Fibroblast of lung (primary cell): Measurements from ENCODE around the gene PCDH9. TPM values are rescaled to one million over a fixed set of nuclear protein-coding genes. Genes with fewer than 3 reads are reported as not detected.

ENCODE experiments used
- DNase-seq, 2 donors: peaks; one replicate each; pipeline versions ENCODE4 v3.0.0 to v3.0.0-alpha.2; 2010; ENCODE audit warnings: low read depth in 2 of 2
- H2AFZ ChIP-seq: 2 replicates; pipeline ENCODE4 v1.5.1; 2012; ENCODE audit warnings: low read length, control low read depth, inconsistent platforms
- H3K27ac ChIP-seq: 2 replicates; pipeline ENCODE4 v1.5.1; 2011; ENCODE audit warnings: low read length, control low read depth; ENCODE audit not compliant: insufficient read depth
- H3K27me3 ChIP-seq: 2 replicates; pipeline ENCODE4 v1.5.1; 2011; ENCODE audit warnings: mild to moderate bottlenecking, low read length; ENCODE audit not compliant: control insufficient read depth, insufficient read depth
- H3K36me3 ChIP-seq: 2 replicates; pipeline ENCODE4 v1.5.1; 2011; ENCODE audit warnings: low read length; ENCODE audit not compliant: control insufficient read depth, insufficient read depth
- H3K4me1 ChIP-seq: 2 replicates; pipeline ENCODE4 v1.5.1; 2011; ENCODE audit warnings: low read length; ENCODE audit not compliant: control insufficient read depth, insufficient read depth; ENCODE audit errors: extremely low read depth
- H3K4me2 ChIP-seq: 2 replicates; pipeline ENCODE4 v1.5.1; 2011; ENCODE audit warnings: low read length, control low read depth; ENCODE audit not compliant: insufficient read depth; ENCODE audit errors: extremely low read depth
- H3K4me3 ChIP-seq, 4 experiments: fragments of 200-600 bp in 1 of 4; sonication (generic) in 1 of 4; replicated peaks in 1 of 4; 2 replicates each; pipeline ENCODE4 v1.5.1; 2011 to 2016; ENCODE audit warnings: low read length in 4 of 4, low read depth in 3 of 4, mild to moderate bottlenecking in 3 of 4, control low read depth in 2 of 4, inconsistent platforms in 1 of 4, mixed read lengths in 1 of 4; ENCODE audit not compliant: insufficient read depth in 1 of 4; ENCODE audit errors: control extremely low read depth in 1 of 4
- H3K79me2 ChIP-seq: 2 replicates; pipeline ENCODE4 v1.5.1; 2012; ENCODE audit warnings: mild to moderate bottlenecking, low read length, inconsistent platforms; ENCODE audit not compliant: control insufficient read depth, insufficient read depth
- H3K9ac ChIP-seq: 2 replicates; pipeline ENCODE4 v1.5.1; 2011; ENCODE audit warnings: mild to moderate bottlenecking, low read length, control low read depth; ENCODE audit not compliant: insufficient read depth
- H3K9me3 ChIP-seq: 2 replicates; pipeline ENCODE4 v1.5.1; 2012; ENCODE audit warnings: low read depth, low read length; ENCODE audit not compliant: control insufficient read depth, insufficient read depth
- H4K20me1 ChIP-seq: 2 replicates; pipeline ENCODE4 v1.5.1; 2011; ENCODE audit warnings: low read length; ENCODE audit not compliant: control insufficient read depth, insufficient read depth; ENCODE audit errors: extremely low read depth
- CTCF ChIP-seq, 2 donors: IDR thresholded peaks in 1 of 2; conservative IDR thresholded peaks in 1 of 2; 1 replicate in 1 of 2; 2 replicates in 1 of 2; pipeline ENCODE4 v1.5.1; 2011 to 2012; ENCODE audit warnings: low read length in 2 of 2, control low read depth in 1 of 2, inconsistent platforms in 1 of 2, low read depth in 1 of 2, mild to moderate bottlenecking in 1 of 2
- EZH2 ChIP-seq: IDR thresholded peaks from 2 replicates; pipeline ENCODE4 v1.5.1; 2012; ENCODE audit warnings: low read length, control low read depth, mild to moderate bottlenecking; ENCODE audit errors: missing control alignments
- polyA plus RNA-seq, 2 donors: library from polyadenylated mRNA; depleted of rRNA in 1 of 2; stranded (reverse) in 1 of 2; unstranded in 1 of 2; fragments of >200 nt; gene quantifications; 2 replicates each; pipeline ENCODE4 v1.2.1, GENCODE V29; 2011 to 2012; ENCODE audit warnings: missing spikeins in 1 of 2
- total RNA-seq: library from RNA; depleted of rRNA; stranded (reverse); fragments of >200 nt; gene quantifications from 2 replicates; pipeline ENCODE4 v1.2.1, GENCODE V29; 2014

PCDH9 gene
- total and polyA plus RNA-seq, 2 donors (not counting 1 experiment from before 2014, with no cell fraction given) = 0.50 to 0.67 TPM

- DNase-seq = no peak
- Histone ChIP-seq H3K4me1 (no peaks in the 10 kb centered on the region), H3K9me3 (no peaks in the 10 kb centered on the region), H3K27me3 (no peaks in the 10 kb centered on the region), H3K79me2 (no peaks in the 10 kb centered on the region), H3K4me3 (no peak overlapping the region), H3K4me2 (no peak overlapping the region), H2AFZ (no peak overlapping the region), H4K20me1 (no peaks in the 10 kb centered on the region), H3K27ac (no peak overlapping the region), H3K9ac (no peak overlapping the region), H3K36me3 (no peaks in the 10 kb centered on the region)
- TF ChIP-seq CTCF (conservative IDR thresholded peaks at IDR 0.05 in 1 of 2, IDR thresholded peaks at IDR 0.05 in 1 of 2; ENCODE audit: low read depth in 1 of 2, low read length in 2 of 2) = no peak
- no peak for TF ChIP-seq EZH2
These were observed 426.2 kb downstream of the PCDH9 start for GRCh38 chr13:66803808-66804456.

- Histone ChIP-seq H3K4me2 (no peak overlapping the region), H3K4me3 (no peak overlapping the region), H3K9me3 (no peaks in the 10 kb centered on the region), H3K27me3 (no peaks in the 10 kb centered on the region), H2AFZ (no peak overlapping the region), H3K9ac (no peak overlapping the region), H3K36me3 (no peaks in the 10 kb centered on the region), H3K4me1 (no peaks in the 10 kb centered on the region), H3K79me2 (no peaks in the 10 kb centered on the region), H3K27ac (no peak overlapping the region), H4K20me1 (no peaks in the 10 kb centered on the region)
- DNase-seq = no peak
- TF ChIP-seq EZH2 (no peak), CTCF (conservative IDR thresholded peaks at IDR 0.05 in 1 of 2, IDR thresholded peaks at IDR 0.05 in 1 of 2; ENCODE audit: low read depth in 1 of 2, low read length in 2 of 2) (no peak)
These were observed 426.9 kb downstream of the PCDH9 start for GRCh38 chr13:66803013-66803807.

- Histone ChIP-seq H4K20me1 (no peaks in the 10 kb centered on the region), H3K9me3 (no peaks in the 10 kb centered on the region), H3K27ac (no peak overlapping the region), H3K9ac (no peak overlapping the region), H3K36me3 (no peaks in the 10 kb centered on the region), H3K4me3 (no peak overlapping the region), H3K79me2 (no peaks in the 10 kb centered on the region), H2AFZ (no peak overlapping the region), H3K4me1 (no peaks in the 10 kb centered on the region), H3K27me3 (no peaks in the 10 kb centered on the region), H3K4me2 (no peak overlapping the region)
- no peak for DNase-seq
- TF ChIP-seq CTCF (conservative IDR thresholded peaks at IDR 0.05 in 1 of 2, IDR thresholded peaks at IDR 0.05 in 1 of 2; ENCODE audit: low read depth in 1 of 2, low read length in 2 of 2) = no peak
- no peak for TF ChIP-seq EZH2
These were observed 434.5 kb downstream of the PCDH9 start for GRCh38 chr13:66795636-66796035.
